Prostate gland (tissue), 2 donors: ENCODE measurements around the gene BRD1. TPM values are rescaled to one million over a fixed set of nuclear protein-coding genes. Genes with fewer than 3 reads are reported as not detected.

ENCODE experiments used
- DNase-seq: peaks from one replicate; pipeline ENCODE4 v3.0.0-alpha.2; 2019; ENCODE audit warnings: low spot score
- H3K27ac ChIP-seq, 2 donors: fragments of 200-600 bp; sonication (generic); 2 replicates each; pipeline ENCODE4 v1.5.1; 2017 to 2019
- H3K27me3 ChIP-seq: fragments of 200-600 bp; sonication (generic); replicated peaks from 2 replicates; pipeline ENCODE4 v1.5.1; 2019; ENCODE audit not compliant: insufficient read depth
- H3K36me3 ChIP-seq, 2 donors: fragments of 200-600 bp; sonication (generic); 1 replicate in 1 of 2; 2 replicates in 1 of 2; pipeline versions ENCODE4 v1.5.1 to v1.8.1; 2017 to 2019
- H3K4me1 ChIP-seq: fragments of 200-600 bp; sonication (generic); replicated peaks from 2 replicates; pipeline ENCODE4 v1.5.1; 2019
- H3K4me3 ChIP-seq, 2 donors: fragments of 200-600 bp; sonication (generic); 2 replicates each; pipeline ENCODE4 v1.5.1; 2017 to 2019
- H3K9me3 ChIP-seq: fragments of 200-600 bp; sonication (generic); 2 replicates; pipeline ENCODE4 v1.5.1; 2017
- POLR2A ChIP-seq: fragments of 450-650 bp; IDR thresholded peaks from one replicate; pipeline ENCODE4 v1.6.1; 2016; ENCODE audit warnings: antibody characterized with exemption, mild to moderate bottlenecking
- POLR2AphosphoS5 ChIP-seq: sonication (generic); formaldehyde crosslinking; IDR thresholded peaks from one replicate; pipeline ENCODE4 v1.6.1; 2017; ENCODE audit warnings: antibody characterized with exemption
- WGBS: methylation state at CpG from one replicate; pipeline ENCODE4 v1.1.5; 2018; 5-methylcytosine and 5-hydroxymethylcytosine counted together
- intact Hi-C: fragments of 100-400 bp; cut with DNase I; formaldehyde crosslinking; loops from one replicate; pipeline ENCODE4 v1.14.2; 2022
- total RNA-seq, 2 donors: library from RNA; depleted of rRNA; stranded (reverse); fragments of >200 nt; gene quantifications; one replicate each; pipeline ENCODE4 v1.1.0, GENCODE V29; 2016
- TF ChIP-seq, protein P1 (sequence below), 4 experiments: fragments of 200-600 bp in 2 of 4; fragments of 450-650 bp in 2 of 4; sonication (generic) in 2 of 4; IDR thresholded peaks; 1 replicate in 3 of 4; 2 replicates in 1 of 4; pipeline ENCODE4 v1.5.1; 2016 to 2019; ENCODE audit warnings: antibody characterized with exemption in 4 of 4, mild to moderate bottlenecking in 2 of 4, moderate library complexity in 2 of 4

Gene BRD1
- total RNA-seq, 2 donors from 2014 or later, result 40.3 to 74.2 TPM

DNA sequence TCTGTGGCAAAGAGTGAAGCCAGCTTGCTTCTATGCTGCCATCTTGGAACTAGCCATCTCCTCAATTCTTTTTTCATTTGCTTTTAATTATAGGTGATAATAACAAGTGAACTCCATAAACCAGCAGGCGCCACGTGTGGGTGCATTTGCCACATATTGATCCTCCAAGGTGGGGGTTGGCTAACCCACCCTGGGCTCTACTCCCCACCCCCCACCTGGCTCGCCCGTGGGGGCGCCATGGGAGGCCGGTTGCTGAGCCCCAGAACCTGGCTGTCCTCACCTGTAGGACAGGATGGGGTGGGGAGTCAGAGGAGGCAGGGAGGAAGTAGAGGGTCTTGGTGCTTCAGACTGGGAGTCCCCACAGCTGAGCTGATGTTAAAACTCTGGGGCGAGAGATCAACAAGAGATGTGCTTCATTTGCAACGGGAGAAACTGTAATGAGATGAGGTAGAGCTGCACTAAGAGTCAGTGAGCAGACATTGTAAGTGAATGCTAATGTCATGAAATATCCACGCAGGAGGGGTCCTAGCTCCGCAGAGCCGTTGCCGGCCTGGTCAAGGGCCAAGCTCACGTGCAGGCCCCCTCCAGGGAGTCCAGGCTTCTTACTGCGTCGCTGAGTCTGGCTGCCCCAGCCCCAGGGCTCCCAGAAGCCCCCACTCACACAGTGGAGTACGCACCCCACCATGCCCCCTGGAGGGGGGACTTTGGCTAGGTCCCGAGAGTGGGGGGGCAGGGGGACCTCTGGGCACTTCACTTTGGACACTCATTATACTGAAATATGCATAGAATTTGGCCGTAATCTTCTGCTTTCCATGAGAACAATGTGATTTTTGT, 59.4 kb downstream of the BRD1 start:
- 58% methylated on average over 18 of the region's 18 CpGs for WGBS
- H3K27me3 ChIP-seq, result no peaks in the 10 kb centered on the region
- no peak for DNase-seq
- no peak overlapping the region for H3K27ac ChIP-seq
- H3K4me3 ChIP-seq, result no peak overlapping the region
- TF ChIP-seq, protein P1, sequence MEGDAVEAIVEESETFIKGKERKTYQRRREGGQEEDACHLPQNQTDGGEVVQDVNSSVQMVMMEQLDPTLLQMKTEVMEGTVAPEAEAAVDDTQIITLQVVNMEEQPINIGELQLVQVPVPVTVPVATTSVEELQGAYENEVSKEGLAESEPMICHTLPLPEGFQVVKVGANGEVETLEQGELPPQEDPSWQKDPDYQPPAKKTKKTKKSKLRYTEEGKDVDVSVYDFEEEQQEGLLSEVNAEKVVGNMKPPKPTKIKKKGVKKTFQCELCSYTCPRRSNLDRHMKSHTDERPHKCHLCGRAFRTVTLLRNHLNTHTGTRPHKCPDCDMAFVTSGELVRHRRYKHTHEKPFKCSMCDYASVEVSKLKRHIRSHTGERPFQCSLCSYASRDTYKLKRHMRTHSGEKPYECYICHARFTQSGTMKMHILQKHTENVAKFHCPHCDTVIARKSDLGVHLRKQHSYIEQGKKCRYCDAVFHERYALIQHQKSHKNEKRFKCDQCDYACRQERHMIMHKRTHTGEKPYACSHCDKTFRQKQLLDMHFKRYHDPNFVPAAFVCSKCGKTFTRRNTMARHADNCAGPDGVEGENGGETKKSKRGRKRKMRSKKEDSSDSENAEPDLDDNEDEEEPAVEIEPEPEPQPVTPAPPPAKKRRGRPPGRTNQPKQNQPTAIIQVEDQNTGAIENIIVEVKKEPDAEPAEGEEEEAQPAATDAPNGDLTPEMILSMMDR (IDR thresholded peaks at IDR 0.05), result no peak
- TF ChIP-seq POLR2AphosphoS5, result no peak
- no peak for TF ChIP-seq POLR2A
- H3K9me3 ChIP-seq, result no peaks in the 10 kb centered on the region
- no peaks in the 10 kb centered on the region for H3K4me1 ChIP-seq
- no peaks in the 10 kb centered on the region for H3K36me3 ChIP-seq
- intact Hi-C loops, result no loop called here

DNA sequence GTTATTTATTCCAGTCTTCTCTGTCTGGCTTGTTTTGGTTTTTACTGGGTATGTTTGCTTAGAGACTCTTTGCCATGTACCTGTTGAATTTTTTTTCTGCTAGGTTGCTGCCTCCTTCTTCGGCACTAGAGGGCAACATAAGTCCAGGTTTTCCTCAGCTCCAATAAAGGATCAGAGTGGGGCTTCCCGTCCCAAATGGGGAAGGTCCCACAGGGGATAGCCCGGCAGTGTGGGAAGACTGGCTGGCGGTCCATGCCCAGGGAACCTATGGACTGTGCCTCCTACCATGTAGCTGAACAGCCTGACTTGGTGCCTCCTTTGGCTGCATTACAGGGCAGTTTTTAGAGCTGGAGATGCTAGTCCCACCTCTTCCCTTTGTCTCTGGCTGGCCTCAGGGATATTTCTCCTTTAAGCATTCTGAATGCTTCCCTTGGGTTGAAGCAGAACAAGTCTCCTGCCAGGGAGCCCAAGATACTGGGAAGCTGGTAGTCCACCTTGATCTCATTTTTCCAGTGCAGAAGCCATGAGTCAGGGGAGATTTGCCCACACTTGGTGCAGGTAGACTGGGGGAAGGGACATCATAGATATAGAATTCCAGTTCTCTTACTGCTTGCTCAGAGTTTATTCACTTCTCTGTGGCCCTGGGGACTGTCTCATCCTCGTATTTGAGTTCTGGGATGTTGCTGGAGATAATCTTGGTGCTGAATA, 60.2 kb downstream of the BRD1 start:
- no peaks in the 10 kb centered on the region for H3K4me1 ChIP-seq
- 42% methylated on average over 5 of the region's 5 CpGs for WGBS
- TF ChIP-seq POLR2AphosphoS5, result no peak
- TF ChIP-seq, protein P1 (IDR thresholded peaks at IDR 0.05), result peak; percentile 15 to 66 (median 44)
- H3K4me3 ChIP-seq, result no peak overlapping the region
- intact Hi-C loops, result no loop called here
- no peak overlapping the region for H3K27ac ChIP-seq
- no peak for DNase-seq
- H3K9me3 ChIP-seq, result no peaks in the 10 kb centered on the region
- no peaks in the 10 kb centered on the region for H3K27me3 ChIP-seq
- H3K36me3 ChIP-seq, result no peaks in the 10 kb centered on the region

DNA sequence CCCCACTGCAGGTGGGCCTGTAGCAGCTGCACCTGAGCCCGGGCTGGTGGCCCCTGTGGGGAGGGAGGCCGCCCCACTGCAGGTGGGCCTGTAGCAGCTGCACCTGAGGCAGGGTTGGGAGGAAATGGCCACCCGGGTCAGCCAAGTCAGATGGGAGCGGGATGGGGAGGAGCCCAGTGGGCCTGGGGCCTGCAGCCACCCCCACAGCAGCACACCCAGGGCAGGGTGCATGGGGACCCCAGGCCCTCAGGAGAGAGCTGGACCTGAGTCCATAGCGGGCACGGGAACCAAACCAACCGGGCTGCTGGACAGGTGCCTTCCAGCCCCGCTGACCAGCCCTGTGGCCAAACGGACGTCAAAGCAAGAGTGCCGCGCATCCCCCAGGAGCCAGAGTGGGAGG, 61.7 kb downstream of the BRD1 start:
- TF ChIP-seq POLR2AphosphoS5 (no peak), POLR2A (no peak)
- TF ChIP-seq, protein P1 (IDR thresholded peaks at IDR 0.05), result no peak
- H3K27ac ChIP-seq, result no peak overlapping the region
- H3K27me3 ChIP-seq, result no peaks in the 10 kb centered on the region
- H3K4me1 ChIP-seq, result no peaks in the 10 kb centered on the region
- H3K36me3 ChIP-seq, result no peaks in the 10 kb centered on the region
- no peak overlapping the region for H3K4me3 ChIP-seq
- intact Hi-C loops, result no loop called here
- 95% methylated on average over 12 of the region's 12 CpGs for WGBS
- H3K9me3 ChIP-seq, result no peaks in the 10 kb centered on the region
- no peak for DNase-seq

DNA sequence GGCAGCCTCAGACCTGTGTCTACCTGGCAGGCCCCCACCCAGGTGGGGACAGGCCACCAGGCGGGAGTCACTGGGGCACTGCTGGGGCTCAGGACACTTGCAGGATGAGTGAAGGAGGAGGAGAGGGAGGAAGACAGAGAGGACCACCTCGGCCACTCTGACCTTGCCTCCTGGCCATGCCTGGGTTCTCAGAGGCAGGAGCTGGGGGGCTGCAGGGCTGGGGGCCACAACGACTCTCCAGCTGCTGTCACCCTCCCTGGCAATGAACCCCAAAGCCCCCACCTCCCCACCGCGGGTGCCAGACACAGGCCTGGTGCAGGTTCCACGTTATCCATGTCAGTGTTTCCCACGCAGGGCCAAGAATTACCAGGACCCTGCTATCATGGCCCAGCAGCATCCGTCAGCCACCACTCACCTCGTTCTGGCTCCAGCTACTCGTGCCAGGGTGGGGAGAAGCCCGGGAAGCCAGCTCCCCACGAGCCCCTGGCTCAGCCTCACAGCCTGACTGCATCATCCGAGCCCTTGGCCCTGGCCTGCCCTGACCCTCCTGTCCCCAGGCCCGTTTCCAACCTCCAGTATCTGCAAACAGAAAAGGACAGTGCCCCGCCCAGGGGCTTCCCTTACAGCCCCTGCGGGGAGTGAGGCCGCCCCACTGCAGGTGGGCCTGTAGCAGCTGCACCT, 62.4 kb downstream of the BRD1 start:
- WGBS, result 84% methylated on average over 16 of the region's 17 CpGs
- TF ChIP-seq, protein P1 (IDR thresholded peaks at IDR 0.05), result no peak
- TF ChIP-seq POLR2A (no peak), POLR2AphosphoS5 (no peak)
- Histone ChIP-seq H3K36me3 (no peaks in the 10 kb centered on the region), H3K4me3 (no peak overlapping the region), H3K4me1 (no peaks in the 10 kb centered on the region), H3K27ac (no peak overlapping the region), H3K9me3 (no peaks in the 10 kb centered on the region), H3K27me3 (no peaks in the 10 kb centered on the region)
- no peak for DNase-seq
- intact Hi-C loops, result no loop called here
